ENCODE results near the gene TMEM88. TPM values are rescaled to one million over a fixed set of nuclear protein-coding genes. Genes with fewer than 3 reads are reported as not detected.

Gene TMEM88
- total and polyA plus RNA-seq, 11 donors, result 16.7 to 130 (median 27.8) TPM

GRCh38 chr17:7853691-7854038 is 1.2 kb upstream of the TMEM88 start:
- Histone ChIP-seq H3K27ac (peak overlapping the region in 11 of 12 donors; percentile 68 to 95 (median 91)), H3K36me3 (peaks cover 3 to 58% (median 51%) of the 10 kb centered on the region in 9 donors), H3K9me3 (no peaks in the 10 kb centered on the region), H3K4me3 (peak overlapping the region in 9 of 12 donors; percentile 18 to 85 (median 68)), H3K4me1 (peaks cover 0 to 48% (median 33%) of the 10 kb centered on the region in 12 donors), H3K27me3 (no peaks in the 10 kb centered on the region)
- no peak for TF ChIP-seq CTCF (IDR thresholded peaks at IDR 0.05)
- no peak for TF ChIP-seq POLR2A (IDR thresholded peaks at IDR 0.05)
- ATAC-seq (no peak), DNase-seq (no peak)
- WGBS, 4 donors, result 60 to 75% (median 68%) methylated on average over 21 of the region's 21 CpGs
- intact Hi-C loops (cut with DNase I), result loop anchor here (2.0 to 10.0 kb wide), 5 partner anchors 31 to 301 kb away; partner anchors contain the start of gene PER1 (in 1 of the 10)

- no peak for TF ChIP-seq CTCF (IDR thresholded peaks at IDR 0.05)
- no peak for TF ChIP-seq POLR2A (IDR thresholded peaks at IDR 0.05)
- H3K4me1 ChIP-seq, result peaks cover 0 to 53% (median 37%) of the 10 kb centered on the region in 12 donors
- DNase-seq (no peak), ATAC-seq (no peak)
- peak overlapping the region in 11 of 12 donors; percentile 49 to 85 (median 68) for H3K4me3 ChIP-seq
- intact Hi-C loops (cut with DNase I), result loop anchor here in 9 of 10 donors (5.0 to 10.0 kb wide), 4 partner anchors 37 to 301 kb away; partner anchors contain the start of gene PER1 (in 1 of the 9)
- peaks cover 3 to 52% (median 48%) of the 10 kb centered on the region in 9 donors for H3K36me3 ChIP-seq
- no peaks in the 10 kb centered on the region for H3K27me3 ChIP-seq
- H3K27ac ChIP-seq, result peak overlapping the region; percentile 68 to 97 (median 92)
- no peaks in the 10 kb centered on the region for H3K9me3 ChIP-seq
- 54 to 65% (median 62%) methylated on average over 31 of the region's 31 CpGs for WGBS, 4 donors
Observed at GRCh38 chr17:7854078-7854777, 638 bp upstream of the TMEM88 start.

- TF ChIP-seq POLR2A (IDR thresholded peaks at IDR 0.05) (no peak), CTCF (IDR thresholded peaks at IDR 0.05) (no peak)
- no peaks in the 10 kb centered on the region for H3K27me3 ChIP-seq
- 23 to 28% (median 25%) methylated on average over 13 to 15 of the region's 15 CpGs for WGBS, 4 donors
- H3K9me3 ChIP-seq, result no peaks in the 10 kb centered on the region
- peak overlapping the region; percentile 74 to 97 (median 92) for H3K27ac ChIP-seq
- ATAC-seq (no peak), DNase-seq (peak in 4 of 5 donors; percentile 55 to 64 (median 60))
- H3K4me3 ChIP-seq, result peak overlapping the region; percentile 33 to 85 (median 68)
- intact Hi-C loops (cut with DNase I), result loop anchor here in 8 of 10 donors (2.0 to 10.0 kb wide), 9 partner anchors 19 to 299 kb away; partner anchors contain the start of genes KDM6B (in 2 of the 8), CHD3 (in 1 of the 8), KCNAB3 (in 1 of the 8) and PER1 (in 1 of the 8)
- peaks cover 0 to 50% (median 42%) of the 10 kb centered on the region in 9 donors for H3K36me3 ChIP-seq
- H3K4me1 ChIP-seq, result peaks cover 0 to 53% (median 38%) of the 10 kb centered on the region in 12 donors
Observed at GRCh38 chr17:7855660-7856010, 769 bp downstream of the TMEM88 start.

Data from heart left ventricle (tissue), 16 donors.